B cell (primary cell): Measurements from ENCODE around the gene ATF3. TPM values are rescaled to one million over a fixed set of nuclear protein-coding genes. Genes with fewer than 3 reads are reported as not detected.

Experiments
- ATAC-seq: fragments of 200-7000 bp; cut with Tn5 transposase; one replicate; pipeline ENCODE4 v1.10.0; 2021; ENCODE audit warnings: low read depth, mild to moderate bottlenecking, moderate number of reproducible peaks, moderate library complexity
- CTCF ChIA-PET: fragments of 350-600 bp; sonication (Branson Sonifier 250); formaldehyde crosslinking; loops from one replicate; lab custom pipeline; 2021; ENCODE audit warnings: antibody characterized with exemption, inconsistent platforms; lab: Charles Lee
- POLR2A ChIA-PET: fragments of 350-600 bp; sonication (Branson Sonifier 250); formaldehyde crosslinking; loops from one replicate; lab custom pipeline; 2021; ENCODE audit warnings: antibody characterized with exemption; lab: Charles Lee
- DNase-seq: peaks from one replicate; pipeline ENCODE4 v3.0.0; 2013
- H2AFZ ChIP-seq: 2 replicates; pipeline ENCODE4 v1.6.1; 2012; ENCODE audit warnings: mild to moderate bottlenecking, low read depth, low read length; ENCODE audit not compliant: insufficient read depth, poor library complexity, severe bottlenecking
- H3K27ac ChIP-seq, 2 donors: 1 replicate in 1 of 2; 2 replicates in 1 of 2; pipeline ENCODE4 v1.5.1; 2012 to 2013; ENCODE audit warnings: low read length in 2 of 2, mild to moderate bottlenecking in 2 of 2, moderate library complexity in 1 of 2
- H3K27me3 ChIP-seq, 4 experiments: fragments of 200-600 bp in 1 of 4; sonication (generic) in 1 of 4; replicated peaks in 1 of 4; 1 replicate in 2 of 4; 2 replicates in 2 of 4; pipeline versions ENCODE4 v1.6.1 to v1.7.0; 2013 to 2016; ENCODE audit warnings: low read length in 3 of 4, mild to moderate bottlenecking in 2 of 4, mixed read lengths in 1 of 4, moderate library complexity in 1 of 4; ENCODE audit not compliant: insufficient read depth in 4 of 4, control insufficient read depth in 3 of 4; ENCODE audit errors: control extremely low read depth in 1 of 4
- H3K36me3 ChIP-seq, 2 experiments: replicated peaks in 1 of 2; 1 replicate in 1 of 2; 2 replicates in 1 of 2; pipeline versions ENCODE4 v1.6.1 to v1.7.1; 2013; ENCODE audit warnings: low read length in 1 of 2; ENCODE audit not compliant: insufficient read depth in 2 of 2, control insufficient read depth in 1 of 2; ENCODE audit errors: control extremely low read depth in 1 of 2, extremely low read depth in 1 of 2
- H3K4me1 ChIP-seq, 2 donors: fragments of 200-600 bp in 1 of 2; sonication (generic) in 1 of 2; 1 replicate in 1 of 2; 2 replicates in 1 of 2; pipeline versions ENCODE4 v1.5.1 to v1.6.1; 2013 to 2017; ENCODE audit warnings: low read length in 2 of 2; ENCODE audit not compliant: control insufficient read depth in 2 of 2, insufficient read depth in 2 of 2
- H3K4me2 ChIP-seq: replicated peaks from 2 replicates; pipeline ENCODE3; 2012; ENCODE audit warnings: mild to moderate bottlenecking, low read depth, low read length; ENCODE audit not compliant: poor library complexity, severe bottlenecking
- H3K4me3 ChIP-seq, 5 experiments: fragments of 200-600 bp in 1 of 5; sonication (generic) in 1 of 5; 1 replicate in 3 of 5; 2 replicates in 2 of 5; pipeline versions ENCODE4 v1.5.1 to v1.7.0; 2011 to 2016; ENCODE audit warnings: low read length in 4 of 5, mild to moderate bottlenecking in 4 of 5, low read depth in 2 of 5, control low read depth in 1 of 5, moderate library complexity in 1 of 5; ENCODE audit not compliant: insufficient read depth in 1 of 5; ENCODE audit errors: control extremely low read depth in 1 of 5, extremely low read depth in 1 of 5
- H3K79me2 ChIP-seq: fragments of 200-600 bp; sonication (generic); one replicate; pipeline ENCODE4 v1.6.0; 2016; ENCODE audit warnings: low read length; ENCODE audit not compliant: control insufficient read depth, insufficient read depth
- H3K9ac ChIP-seq: fragments of 200-600 bp; sonication (generic); 2 replicates; pipeline ENCODE4 v1.6.1; 2017; ENCODE audit warnings: mild to moderate bottlenecking, low read length, moderate library complexity
- H3K9me3 ChIP-seq, 3 donors: one replicate each; pipeline versions ENCODE4 v1.6.1 to v1.7.1; 2013; ENCODE audit warnings: low read length in 2 of 3; ENCODE audit not compliant: control insufficient read depth in 2 of 3, insufficient read depth in 1 of 3; ENCODE audit errors: control extremely low read depth in 1 of 3
- H4K20me1 ChIP-seq: 2 replicates; pipeline ENCODE4 v1.6.0; 2012; ENCODE audit warnings: mild to moderate bottlenecking, low read length; ENCODE audit not compliant: insufficient read depth, control insufficient read depth, poor library complexity, severe bottlenecking
- H3K27ac Mint-ChIP-seq: one replicate; pipeline ENCODE4 v1.8.0; 2021; ENCODE audit warnings: mixed read lengths
- H3K27me3 Mint-ChIP-seq: one replicate; pipeline ENCODE4 v1.8.0; 2021; ENCODE audit warnings: mixed read lengths
- H3K4me1 Mint-ChIP-seq: one replicate; pipeline ENCODE4 v1.8.0; 2021; ENCODE audit warnings: mixed read lengths
- H3K4me3 Mint-ChIP-seq: one replicate; pipeline ENCODE4 v1.8.0; 2021; ENCODE audit warnings: mixed read lengths
- H3K9me3 Mint-ChIP-seq: one replicate; pipeline ENCODE4 v1.8.0; 2022; ENCODE audit warnings: mixed read lengths; ENCODE audit not compliant: insufficient read depth
- CTCF ChIP-seq: fragments of 200-600 bp; IDR thresholded peaks from one replicate; pipeline ENCODE4 v1.8.0; 2022; ENCODE audit warnings: antibody characterized with exemption, mild to moderate bottlenecking
- EZH2 ChIP-seq: IDR thresholded peaks from 2 replicates; pipeline ENCODE4 v1.6.1; 2012; ENCODE audit warnings: borderline replicate concordance, low read depth, mild to moderate bottlenecking, moderate library complexity, low read length; ENCODE audit not compliant: insufficient read depth, poor library complexity, severe bottlenecking
- WGBS: methylation state at CpG from one replicate; pipeline ENCODE4 v1.1.5; 2013; ENCODE audit warnings: missing lambda C conversion rate; ENCODE audit not compliant: insufficient coverage; 5-methylcytosine and 5-hydroxymethylcytosine counted together
- intact Hi-C: fragments of 100-400 bp; cut with micrococcal nuclease; formaldehyde crosslinking; loops from one replicate; pipeline ENCODE4 v1.10.0; 2022
- polyA plus RNA-seq: library from polyadenylated mRNA; depleted of rRNA; stranded (reverse); fragments of >200 nt; gene quantifications from 2 replicates; pipeline ENCODE4 v1.2.3, GENCODE V29; 2012
- total RNA-seq, 2 donors: library from RNA; stranded (reverse); fragments of 120-200 nt in 1 of 2; gene quantifications; 1 replicate in 1 of 2; 2 replicates in 1 of 2; pipeline versions ENCODE4 v1.2.3 to v1.2.4, GENCODE V29; 2013 to 2022

Gene ATF3
- total and polyA plus RNA-seq, 2 donors (not counting 1 experiment from before 2014, with no cell fraction given) = 4.5 to 42.3 TPM

- peaks cover 0 to 6% (median 0%) of the 10 kb centered on the region in 3 donors for H3K9me3 ChIP-seq
- no peak for ATAC-seq
- H3K4me1 Mint-ChIP-seq = peaks cover 23% of the 10 kb centered on the region
- no peak overlapping the region for H3K27ac ChIP-seq
- no peaks in the 10 kb centered on the region for H3K36me3 ChIP-seq
- H3K27me3 ChIP-seq = no peaks in the 10 kb centered on the region
- no peak overlapping the region for H3K27ac Mint-ChIP-seq
- TF ChIP-seq CTCF (no peak), EZH2 (no peak)
- H3K79me2 ChIP-seq = no peaks in the 10 kb centered on the region
- WGBS = 96% methylated on average over 5 of the region's 5 CpGs
- H3K9ac ChIP-seq = no peak overlapping the region
- H2AFZ ChIP-seq = no peak overlapping the region
- H4K20me1 ChIP-seq = no peaks in the 10 kb centered on the region
- peaks cover 3% of the 10 kb centered on the region for H3K9me3 Mint-ChIP-seq
- intact Hi-C loops = no loop called here
- peaks cover 4% of the 10 kb centered on the region for H3K27me3 Mint-ChIP-seq
- no peak for DNase-seq
- no peak overlapping the region for H3K4me3 Mint-ChIP-seq
- POLR2A ChIA-PET = interaction anchor here (1.2 kb wide), 1 partner anchor 47 kb away, joined by 3 read pairs; the partner anchor contains the start of gene ATF3
- no peak overlapping the region for H3K4me3 ChIP-seq
- no peak overlapping the region for H3K4me2 ChIP-seq
- peaks cover 12 to 17% of the 10 kb centered on the region in 2 donors for H3K4me1 ChIP-seq
- CTCF ChIA-PET = no interaction called here
Measured at GRCh38 chr1:212561501-212561931, 47.0 kb upstream of the ATF3 start.

DNA sequence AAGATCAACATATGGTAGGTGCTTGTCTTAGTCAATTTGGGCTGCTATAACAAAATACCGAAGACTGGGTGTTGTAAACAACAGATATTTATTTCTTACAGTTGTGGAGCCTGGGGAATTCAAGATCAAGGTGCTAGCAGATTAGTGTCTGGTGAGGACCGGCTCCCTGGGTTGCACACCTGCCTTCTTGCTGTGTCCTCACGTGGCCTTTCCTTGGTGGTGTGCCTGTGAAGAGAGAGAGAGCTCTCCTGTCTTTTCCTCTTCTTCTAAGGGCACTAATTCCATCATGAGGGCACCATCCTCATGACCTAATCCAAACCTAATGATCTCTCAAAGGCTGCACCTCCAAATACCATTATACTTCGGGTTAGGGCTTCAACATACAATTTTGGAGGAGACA is 45.8 kb upstream of the ATF3 start:
- no peaks in the 10 kb centered on the region for H3K27me3 ChIP-seq
- peaks cover 0 to 6% (median 0%) of the 10 kb centered on the region in 3 donors for H3K9me3 ChIP-seq
- intact Hi-C loops = no loop called here
- H3K9ac ChIP-seq = no peak overlapping the region
- DNase-seq = no peak
- H3K79me2 ChIP-seq = no peaks in the 10 kb centered on the region
- ChIA-PET POLR2A (no interaction called here), CTCF (interaction anchor here (0.9 kb wide), 1 partner anchor 27 kb away, joined by 3 read pairs; no protein-coding TSS in a partner anchor)
- no peaks in the 10 kb centered on the region for H3K36me3 ChIP-seq
- no CpG with 5 or more reads among the region's 4 CpGs for WGBS
- no peak for ATAC-seq
- TF ChIP-seq CTCF = no peak
- TF ChIP-seq EZH2 = no peak
- H3K4me3 Mint-ChIP-seq = no peak overlapping the region
- H3K4me2 ChIP-seq = no peak overlapping the region
- peaks cover 4% of the 10 kb centered on the region for H3K27me3 Mint-ChIP-seq
- H3K4me3 ChIP-seq = no peak overlapping the region
- H3K27ac ChIP-seq = no peak overlapping the region
- H3K4me1 ChIP-seq = peaks cover 15 to 26% of the 10 kb centered on the region in 2 donors
- no peaks in the 10 kb centered on the region for H4K20me1 ChIP-seq
- no peaks in the 10 kb centered on the region for H3K9me3 Mint-ChIP-seq
- no peak overlapping the region for H2AFZ ChIP-seq
- H3K27ac Mint-ChIP-seq = no peak overlapping the region
- peaks cover 33% of the 10 kb centered on the region for H3K4me1 Mint-ChIP-seq
